22Rv1 (cell line): Measurements from ENCODE around the gene ASIP.

Experiments
- ZFX ChIP-seq: fragments of 450-650 bp; IDR thresholded peaks from 2 replicates; pipeline ENCODE4 v1.6.1; 2017; ENCODE audit warnings: antibody characterized with exemption, borderline replicate concordance
- TF ChIP-seq, protein P1 (sequence below): fragments of 450-650 bp; IDR thresholded peaks from 2 replicates; pipeline ENCODE4 v1.5.1; 2017; ENCODE audit warnings: mild to moderate bottlenecking

DNA sequence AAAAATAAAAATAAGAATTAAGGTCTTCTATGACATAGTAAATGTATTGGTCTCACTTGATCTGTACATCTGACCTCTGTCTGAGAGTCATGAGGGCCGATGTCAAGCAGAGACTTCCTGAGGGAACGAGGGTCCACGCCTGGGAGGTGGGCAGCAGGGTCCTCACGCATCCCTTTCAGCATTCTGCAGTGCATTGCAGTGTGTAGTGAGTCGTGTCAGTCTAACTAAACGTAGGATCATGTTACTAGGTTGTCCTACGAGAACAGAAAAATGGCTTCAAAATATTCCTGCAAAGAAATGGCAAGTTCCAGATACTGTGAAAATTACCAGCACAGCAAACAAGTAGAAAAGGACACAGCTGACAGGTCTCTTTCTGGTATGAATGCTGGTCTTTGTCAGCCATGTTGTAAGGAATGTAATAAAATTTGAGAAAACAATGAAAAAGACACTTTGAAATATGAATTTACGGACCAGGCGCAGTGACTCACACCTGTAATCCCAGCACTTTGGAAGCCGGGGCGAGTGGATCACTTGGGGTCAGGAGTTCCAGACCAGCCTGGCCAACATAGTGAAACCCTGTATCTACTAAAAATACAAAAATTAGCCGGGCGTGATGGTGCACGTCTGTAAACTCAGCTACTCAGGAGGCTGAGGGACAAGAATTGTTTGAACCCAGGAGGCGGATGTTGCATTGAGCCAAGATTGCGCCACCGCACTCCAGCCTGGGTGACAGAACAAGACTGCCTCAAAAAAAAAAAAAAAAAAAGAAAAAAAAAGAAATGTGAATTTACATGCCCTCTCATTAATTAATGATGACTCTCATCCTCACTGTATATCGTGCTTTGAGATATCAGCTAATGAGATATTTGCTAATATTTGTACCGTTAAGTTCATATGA is 64.4 kb downstream of the ASIP start:
- TF ChIP-seq, protein P1, sequence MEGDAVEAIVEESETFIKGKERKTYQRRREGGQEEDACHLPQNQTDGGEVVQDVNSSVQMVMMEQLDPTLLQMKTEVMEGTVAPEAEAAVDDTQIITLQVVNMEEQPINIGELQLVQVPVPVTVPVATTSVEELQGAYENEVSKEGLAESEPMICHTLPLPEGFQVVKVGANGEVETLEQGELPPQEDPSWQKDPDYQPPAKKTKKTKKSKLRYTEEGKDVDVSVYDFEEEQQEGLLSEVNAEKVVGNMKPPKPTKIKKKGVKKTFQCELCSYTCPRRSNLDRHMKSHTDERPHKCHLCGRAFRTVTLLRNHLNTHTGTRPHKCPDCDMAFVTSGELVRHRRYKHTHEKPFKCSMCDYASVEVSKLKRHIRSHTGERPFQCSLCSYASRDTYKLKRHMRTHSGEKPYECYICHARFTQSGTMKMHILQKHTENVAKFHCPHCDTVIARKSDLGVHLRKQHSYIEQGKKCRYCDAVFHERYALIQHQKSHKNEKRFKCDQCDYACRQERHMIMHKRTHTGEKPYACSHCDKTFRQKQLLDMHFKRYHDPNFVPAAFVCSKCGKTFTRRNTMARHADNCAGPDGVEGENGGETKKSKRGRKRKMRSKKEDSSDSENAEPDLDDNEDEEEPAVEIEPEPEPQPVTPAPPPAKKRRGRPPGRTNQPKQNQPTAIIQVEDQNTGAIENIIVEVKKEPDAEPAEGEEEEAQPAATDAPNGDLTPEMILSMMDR = no peak
- no peak for TF ChIP-seq ZFX
